H7 (cell line): ENCODE results near the gene GTPBP8. TPM values are rescaled to one million over a fixed set of nuclear protein-coding genes. Genes with fewer than 3 reads are reported as not detected.
A peak's percentile ranks its signal among the peaks of the same experiment; 100 is the strongest.

Experiments used
- DNase-seq: peaks from one replicate; pipeline ENCODE4 v3.0.0; 2012
- H3K27me3 ChIP-seq: 2 replicates; pipeline ENCODE4 v1.6.0; 2011; ENCODE audit warnings: mild to moderate bottlenecking, low read length; ENCODE audit not compliant: control insufficient read depth, insufficient read depth
- H3K36me3 ChIP-seq: replicated peaks from 2 replicates; pipeline ENCODE4 v1.5.1; 2011; ENCODE audit warnings: low read length; ENCODE audit not compliant: control insufficient read depth, insufficient read depth
- H3K4me3 ChIP-seq: 2 replicates; pipeline ENCODE4 v1.5.1; 2011; ENCODE audit warnings: low read depth, mild to moderate bottlenecking, control low read depth, low read length, moderate library complexity; ENCODE audit not compliant: insufficient read depth
- total RNA-seq: library from RNA; depleted of rRNA; stranded (reverse); fragments of >200 nt; shearing (Covaris generic); gene quantifications from 2 replicates; pipeline ENCODE4 v1.2.3, GENCODE V29; 2014

Gene GTPBP8
- total RNA-seq, 1 experiment from 2014 or later: 32.9 TPM

- Histone ChIP-seq H3K36me3 (no peaks in the 10 kb centered on the region), H3K4me3 (no peak overlapping the region), H3K27me3 (no peaks in the 10 kb centered on the region)
- DNase-seq: no peak
These were observed 13.8 kb upstream of the GTPBP8 start for GRCh38 chr3:112976953-112977352.

GRCh38 chr3:112979244-112979832 lies 11.4 kb upstream of the GTPBP8 start:
- no peak for DNase-seq

GRCh38 chr3:112980080-112980479 lies 10.7 kb upstream of the GTPBP8 start:
- Histone ChIP-seq H3K4me3 (no peak overlapping the region), H3K27me3 (no peaks in the 10 kb centered on the region), H3K36me3 (no peaks in the 10 kb centered on the region)
- DNase-seq: no peak

More at GRCh38 chr3:112979244-112979832, 11.4 kb upstream of the GTPBP8 start:
- Histone ChIP-seq H3K4me3 (no peak overlapping the region), H3K27me3 (no peaks in the 10 kb centered on the region), H3K36me3 (no peaks in the 10 kb centered on the region)

GRCh38 chr3:112982710-112983109 lies 8.1 kb upstream of the GTPBP8 start:
- no peak for DNase-seq

GRCh38 chr3:112984485-112984884 lies 6.3 kb upstream of the GTPBP8 start:
- Histone ChIP-seq H3K36me3 (no peaks in the 10 kb centered on the region), H3K4me3 (no peak overlapping the region), H3K27me3 (no peaks in the 10 kb centered on the region)
- no peak for DNase-seq

More at GRCh38 chr3:112982710-112983109, 8.1 kb upstream of the GTPBP8 start:
- no peaks in the 10 kb centered on the region for H3K27me3 ChIP-seq
- H3K36me3 ChIP-seq: no peaks in the 10 kb centered on the region
- H3K4me3 ChIP-seq: no peak overlapping the region

- no peak for DNase-seq
- H3K4me3 ChIP-seq: no peak overlapping the region
- no peaks in the 10 kb centered on the region for H3K27me3 ChIP-seq
- no peaks in the 10 kb centered on the region for H3K36me3 ChIP-seq
These were observed 3.0 kb upstream of the GTPBP8 start for GRCh38 chr3:112987710-112988334.

GRCh38 chr3:112995800-112996199 lies 5.0 kb downstream of the GTPBP8 start:
- Histone ChIP-seq H3K36me3 (no peaks in the 10 kb centered on the region), H3K27me3 (no peaks in the 10 kb centered on the region), H3K4me3 (no peak overlapping the region)
- no peak for DNase-seq

- Histone ChIP-seq H3K4me3 (no peak overlapping the region), H3K36me3 (peaks cover 5% of the 10 kb centered on the region), H3K27me3 (no peaks in the 10 kb centered on the region)
- DNase-seq: no peak
These were observed 9.9 kb downstream of the GTPBP8 start for GRCh38 chr3:113000691-113001090.

- H3K4me3 ChIP-seq: no peak overlapping the region
- H3K27me3 ChIP-seq: no peaks in the 10 kb centered on the region
- no peak for DNase-seq
- peaks cover 7% of the 10 kb centered on the region for H3K36me3 ChIP-seq
These were observed 11.3 kb downstream of the GTPBP8 start for GRCh38 chr3:113002037-113002436.

GRCh38 chr3:113002679-113003078 lies 11.9 kb downstream of the GTPBP8 start:
- Histone ChIP-seq H3K27me3 (no peaks in the 10 kb centered on the region), H3K36me3 (peaks cover 9% of the 10 kb centered on the region), H3K4me3 (no peak overlapping the region)
- no peak for DNase-seq

- H3K4me3 ChIP-seq: no peak overlapping the region
- DNase-seq: no peak
- H3K36me3 ChIP-seq: peaks cover 15% of the 10 kb centered on the region
- no peaks in the 10 kb centered on the region for H3K27me3 ChIP-seq
These were observed 14.8 kb downstream of the GTPBP8 start for GRCh38 chr3:113005611-113006010.

- H3K27me3 ChIP-seq: no peaks in the 10 kb centered on the region
- H3K4me3 ChIP-seq: no peak overlapping the region
- no peak for DNase-seq
- H3K36me3 ChIP-seq: peaks cover 15% of the 10 kb centered on the region
These were observed 15.7 kb downstream of the GTPBP8 start for GRCh38 chr3:113006359-113007056.

- Histone ChIP-seq H3K4me3 (no peak overlapping the region), H3K27me3 (no peaks in the 10 kb centered on the region), H3K36me3 (peaks cover 15% of the 10 kb centered on the region)
- DNase-seq: no peak
These were observed 17.3 kb downstream of the GTPBP8 start for GRCh38 chr3:113008117-113008516.

GRCh38 chr3:113013593-113013992 lies 22.8 kb downstream of the GTPBP8 start:
- H3K27me3 ChIP-seq: no peaks in the 10 kb centered on the region
- no peak for DNase-seq
- H3K4me3 ChIP-seq: no peak overlapping the region
- H3K36me3 ChIP-seq: peaks cover 14% of the 10 kb centered on the region

GRCh38 chr3:113018536-113019181 lies 27.9 kb downstream of the GTPBP8 start:
- peak overlapping the region; percentile 94 for H3K4me3 ChIP-seq
- H3K27me3 ChIP-seq: no peaks in the 10 kb centered on the region
- DNase-seq: no peak
- peaks cover 9% of the 10 kb centered on the region for H3K36me3 ChIP-seq
